Measurements from ENCODE around the gene VSTM2B.

The VSTM2B gene

DNA sequence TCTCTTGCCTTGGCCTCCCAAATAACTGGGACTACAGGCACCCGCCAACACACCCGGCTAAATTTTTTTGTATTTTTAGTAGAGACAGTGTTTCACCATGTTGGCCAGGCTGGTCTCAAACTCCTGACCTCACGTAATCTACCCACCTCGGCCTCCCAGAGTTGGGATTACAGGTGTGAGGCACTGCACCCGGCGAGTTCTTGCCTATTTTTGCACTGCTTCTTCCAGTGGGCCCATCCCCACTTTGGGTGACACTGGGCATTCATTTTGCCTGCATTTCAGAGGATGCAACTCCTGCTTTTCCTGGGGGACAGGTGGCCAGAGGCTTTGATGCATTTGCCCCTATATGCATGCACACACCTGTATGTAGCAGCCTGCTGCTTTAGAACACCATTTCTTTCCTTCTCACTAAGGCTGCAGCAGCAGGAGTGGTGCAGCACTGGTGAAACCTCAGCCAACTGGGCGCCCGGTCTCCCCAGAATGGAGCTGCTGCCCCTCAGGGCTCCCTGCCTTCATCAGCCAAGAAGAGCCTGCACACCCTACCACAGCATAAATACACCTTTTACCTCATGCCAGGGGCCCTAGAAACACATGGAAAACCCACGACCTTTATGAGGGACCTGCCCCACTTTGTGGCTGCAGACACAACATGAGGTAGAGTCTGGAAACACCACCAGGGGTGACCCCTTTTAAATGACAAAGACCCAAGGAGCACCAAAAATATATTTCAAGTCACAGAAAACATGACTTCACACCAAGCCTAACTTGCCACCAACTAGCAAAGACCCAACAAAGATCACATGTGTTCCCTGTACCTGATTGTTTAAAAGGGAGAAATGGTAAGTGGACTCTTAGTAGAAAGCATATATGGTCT, 43.5 kb downstream of the VSTM2B start:
- DNase-seq = no peak

GRCh38 chr19:29571181-29571580, 45.4 kb downstream of the VSTM2B start:
- no peak for DNase-seq

- no peak for DNase-seq
These were observed 47.7 kb downstream of the VSTM2B start for GRCh38 chr19:29573486-29573885.

- no peak for DNase-seq
These were observed 48.7 kb downstream of the VSTM2B start for GRCh38 chr19:29574510-29574909.

- DNase-seq = no peak
These were observed 50.3 kb downstream of the VSTM2B start for GRCh38 chr19:29576046-29576606.

- no peak for DNase-seq
These were observed 51.2 kb downstream of the VSTM2B start for GRCh38 chr19:29576761-29577648.

GRCh38 chr19:29577649-29577963, 51.8 kb downstream of the VSTM2B start:
- DNase-seq = no peak

DNA sequence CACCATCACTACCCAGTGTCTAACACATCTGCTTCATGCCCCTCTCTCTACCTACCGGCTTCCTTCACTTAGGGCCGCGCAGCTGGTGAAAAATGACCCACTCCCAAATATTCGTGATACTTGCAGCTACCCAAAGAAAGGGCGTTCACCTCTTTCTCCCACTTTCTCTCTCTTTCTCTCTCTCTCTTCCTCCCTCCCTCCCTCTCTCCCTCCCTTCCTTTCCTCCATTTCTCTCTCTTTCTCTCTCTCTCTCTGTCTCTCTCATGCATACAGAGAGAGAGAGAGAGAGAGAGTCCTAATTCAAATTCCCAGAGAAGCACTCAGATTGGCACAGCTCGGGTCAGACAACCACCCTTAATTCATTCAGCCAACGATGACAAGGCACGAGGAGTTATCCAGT, 52.6 kb downstream of the VSTM2B start:
- DNase-seq = no peak

- DNase-seq = no peak
These were observed 53.6 kb downstream of the VSTM2B start for GRCh38 chr19:29579308-29579910.

GRCh38 chr19:29581398-29581797, 55.6 kb downstream of the VSTM2B start:
- DNase-seq = no peak

DNA sequence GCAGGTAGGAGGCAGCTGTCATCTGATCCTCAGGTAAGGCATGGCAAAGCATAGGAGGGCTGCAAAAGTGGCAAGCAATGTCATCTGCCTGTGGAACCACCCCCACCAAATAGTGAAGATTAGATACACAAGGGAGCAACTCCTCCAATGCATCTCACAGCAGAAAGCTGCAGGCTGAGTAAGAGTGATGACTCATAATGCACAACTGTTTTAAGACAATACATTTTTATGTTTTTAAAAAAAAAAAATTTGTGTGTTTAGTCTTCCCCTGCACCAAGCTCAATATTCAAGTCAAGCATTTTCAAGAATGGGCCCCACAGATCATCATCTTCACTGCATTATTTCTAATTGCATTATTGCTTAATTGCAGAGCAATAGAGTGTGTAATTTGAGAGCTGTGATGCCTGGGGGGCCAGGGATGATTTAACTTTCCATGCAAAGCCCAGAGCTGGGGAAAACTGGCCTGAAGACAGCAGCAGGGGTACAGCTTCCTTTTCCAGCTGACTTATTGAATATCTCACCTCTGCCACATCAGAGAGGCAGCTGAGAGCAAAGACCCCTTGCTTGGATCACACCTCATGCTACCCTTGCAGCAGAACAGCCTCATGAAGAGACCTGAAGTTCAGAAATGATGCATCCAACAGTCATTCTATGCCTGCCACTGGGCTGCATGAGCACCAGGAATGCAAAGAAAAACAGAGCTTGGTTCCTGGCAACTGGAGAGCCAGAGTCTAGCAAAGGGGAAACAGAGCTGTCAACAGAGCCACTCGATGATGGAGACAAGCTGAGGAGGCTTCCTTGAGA, 57.6 kb downstream of the VSTM2B start:
- DNase-seq = no peak

- no peak for DNase-seq
These were observed 60.6 kb downstream of the VSTM2B start for GRCh38 chr19:29586401-29586800.

DNA sequence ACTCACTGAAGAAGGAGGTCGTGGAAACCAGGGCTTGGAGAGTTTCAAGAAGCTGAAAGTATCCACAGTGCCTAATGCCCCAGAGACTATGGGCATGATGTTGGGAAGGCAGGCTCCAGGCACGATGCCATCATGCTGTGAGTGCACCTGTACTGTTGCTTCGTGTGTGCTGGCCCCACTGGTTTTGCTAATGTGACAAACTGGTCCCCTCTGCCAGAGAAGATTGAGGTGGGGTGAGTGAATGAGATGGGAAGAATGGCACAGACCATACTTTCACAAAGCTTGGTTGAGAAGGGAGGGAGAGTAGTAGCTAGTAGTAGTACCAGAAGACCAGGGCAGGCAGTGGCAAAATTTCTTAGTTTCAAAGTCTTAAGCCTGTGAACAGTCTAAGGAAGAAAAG, 61.3 kb downstream of the VSTM2B start:
- no peak for DNase-seq

DNA sequence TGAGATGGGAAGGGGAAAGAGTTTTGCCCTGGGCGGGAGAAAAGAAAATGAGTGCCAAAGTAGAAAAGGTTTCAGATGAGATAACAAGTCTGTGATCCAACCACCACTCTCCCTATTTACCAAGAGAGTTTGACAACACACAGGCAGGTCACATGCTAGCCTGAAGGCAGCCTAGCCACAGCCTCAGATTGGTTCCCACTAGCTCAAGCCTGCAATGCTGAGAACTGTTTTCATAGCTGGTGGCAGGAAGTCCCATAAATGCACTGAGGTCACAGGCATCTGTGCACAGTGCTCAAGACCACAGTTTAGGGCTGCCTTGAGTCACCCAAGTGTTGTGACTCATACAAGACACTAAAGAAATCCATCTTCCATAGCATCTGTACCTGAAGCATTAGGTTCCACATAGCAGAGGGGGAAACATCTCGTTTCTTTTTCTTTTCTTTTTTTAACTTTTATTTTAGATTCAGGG, 61.8 kb downstream of the VSTM2B start:
- no peak for DNase-seq

DNA sequence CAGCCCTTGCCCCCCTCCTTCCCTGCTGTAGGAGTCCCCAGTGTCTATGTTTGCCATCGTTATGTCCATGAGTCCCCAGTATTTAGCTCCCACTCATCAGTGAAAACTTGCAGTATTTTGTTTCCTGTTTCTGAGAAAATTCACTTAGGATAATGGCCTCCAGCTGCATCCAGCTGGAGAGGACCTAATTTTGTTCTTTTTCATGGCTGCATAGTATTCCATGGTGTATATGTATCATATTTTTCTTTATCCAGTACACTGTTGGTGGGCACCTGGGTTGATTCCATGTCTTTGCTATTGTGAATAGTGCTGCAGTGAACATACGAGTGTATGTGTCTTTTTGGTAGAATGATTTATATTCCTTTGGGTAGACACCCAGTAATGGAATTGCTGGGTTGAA, 62.3 kb downstream of the VSTM2B start:
- DNase-seq = no peak

DNA sequence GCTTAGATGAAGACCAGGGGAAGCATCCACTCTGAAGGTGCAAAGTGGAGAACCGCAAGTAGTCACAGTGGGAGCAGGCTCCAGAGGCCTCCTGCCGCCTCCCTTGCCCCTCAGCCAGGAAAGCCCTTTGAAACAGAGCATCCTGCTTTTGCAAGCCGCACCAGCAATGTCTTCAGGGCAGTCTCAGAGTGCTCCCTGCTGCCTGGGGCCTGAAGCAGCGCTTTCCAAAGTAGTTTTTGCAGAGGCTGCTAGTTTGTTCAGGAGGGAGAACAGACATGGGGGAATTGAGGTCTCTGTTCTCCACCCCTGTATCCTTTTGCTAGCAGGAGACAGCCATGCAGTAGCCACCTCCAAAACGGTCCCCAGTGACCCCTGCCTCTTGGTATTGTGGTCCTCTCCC, 64.5 kb downstream of the VSTM2B start:
- no peak for DNase-seq

DNA sequence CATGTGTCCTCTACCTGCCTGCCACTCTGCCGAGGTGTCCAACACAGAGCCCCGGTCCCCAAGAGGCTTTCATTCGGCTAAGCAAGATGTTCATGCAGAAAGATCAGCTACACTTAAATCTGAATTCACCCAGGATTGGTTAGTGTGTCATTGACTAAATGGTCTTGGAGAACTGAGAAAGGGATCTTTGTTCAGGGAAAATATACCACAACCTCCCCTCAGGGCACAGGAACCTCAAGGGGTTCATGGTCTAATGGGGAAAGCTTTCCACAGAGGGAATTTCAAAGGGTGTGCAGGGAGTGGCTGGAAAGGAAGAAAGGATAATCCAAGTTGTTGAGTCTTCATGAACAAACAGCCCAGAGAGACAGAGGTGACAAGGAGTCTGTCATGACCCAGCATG, 65.9 kb downstream of the VSTM2B start:
- no peak for DNase-seq

- no peak for DNase-seq
These were observed 68.1 kb downstream of the VSTM2B start for GRCh38 chr19:29593869-29594268.

- no peak for DNase-seq
These were observed 70.4 kb downstream of the VSTM2B start for GRCh38 chr19:29596080-29596727.

- DNase-seq = no peak
These were observed 71.2 kb downstream of the VSTM2B start for GRCh38 chr19:29596885-29597525.

DNA sequence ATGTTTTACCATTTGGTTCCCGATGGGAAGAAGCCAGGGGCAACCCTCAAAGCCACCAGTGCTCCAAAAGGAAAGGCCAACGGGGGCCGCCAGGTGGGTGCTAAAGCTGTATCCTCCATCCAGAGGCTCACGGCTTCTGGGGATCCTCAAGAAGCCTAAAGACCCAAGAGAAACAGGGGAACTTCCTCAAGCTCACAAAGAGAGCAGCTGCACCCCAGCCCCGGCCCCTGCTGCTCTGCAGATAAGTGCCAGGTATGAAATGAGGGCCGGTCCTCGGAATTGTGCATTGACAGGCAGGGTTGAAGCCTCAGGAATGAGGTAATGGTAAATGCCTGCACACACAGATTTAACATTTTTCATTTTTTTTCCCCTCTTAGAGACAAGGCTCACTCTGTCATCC, 72.2 kb downstream of the VSTM2B start:
- DNase-seq = no peak

Measured in left hindlimb (tissue), 1 donor.